Neural crest cell (in vitro differentiated cells): ENCODE measurements around the gene UQCC2. TPM values are rescaled to one million over a fixed set of nuclear protein-coding genes. Genes with fewer than 3 reads are reported as not detected.

ENCODE experiments used
- DNase-seq: peaks from one replicate; pipeline ENCODE4 v3.0.0; 2021; ENCODE audit warnings: low read depth, mixed read lengths, low spot score
- H3K27ac Mint-ChIP-seq: one replicate; pipeline ENCODE4 v1.8.0; 2021; ENCODE audit warnings: mild to moderate bottlenecking, mixed read lengths; ENCODE audit not compliant: unreplicated experiment
- H3K27me3 Mint-ChIP-seq: 2 replicates; pipeline ENCODE4 v1.8.0; 2021; ENCODE audit warnings: low read depth, mild to moderate bottlenecking, mixed read lengths
- H3K36me3 Mint-ChIP-seq: 2 replicates; pipeline ENCODE4 v1.8.0; 2021; ENCODE audit warnings: low read depth, mild to moderate bottlenecking, mixed read lengths
- H3K4me1 Mint-ChIP-seq: 2 replicates; pipeline ENCODE4 v1.8.0; 2021; ENCODE audit warnings: mixed read lengths
- H3K4me3 Mint-ChIP-seq: one replicate; pipeline ENCODE4 v1.8.0; 2021; ENCODE audit warnings: mild to moderate bottlenecking, mixed read lengths
- H3K9me3 Mint-ChIP-seq: 2 replicates; pipeline ENCODE4 v1.8.0; 2021; ENCODE audit warnings: mixed read lengths
- total RNA-seq: library from RNA; stranded (reverse); gene quantifications from 2 replicates; pipeline ENCODE4 v1.2.1, GENCODE V29; 2021
- TF ChIP-seq, protein P1 (sequence below): fragments of 200-600 bp; sonication (generic); conservative IDR thresholded peaks from 2 replicates; pipeline ENCODE4 v1.5.0; 2021; ENCODE audit warnings: antibody characterized with exemption, mild to moderate bottlenecking

The UQCC2 gene
- total RNA-seq, 1 donor from 2014 or later: 116 TPM

GRCh38 chr6:33742092-33742491, 30.6 kb upstream of the UQCC2 start:
- H3K27ac Mint-ChIP-seq: no peak overlapping the region
- TF ChIP-seq, protein P1, sequence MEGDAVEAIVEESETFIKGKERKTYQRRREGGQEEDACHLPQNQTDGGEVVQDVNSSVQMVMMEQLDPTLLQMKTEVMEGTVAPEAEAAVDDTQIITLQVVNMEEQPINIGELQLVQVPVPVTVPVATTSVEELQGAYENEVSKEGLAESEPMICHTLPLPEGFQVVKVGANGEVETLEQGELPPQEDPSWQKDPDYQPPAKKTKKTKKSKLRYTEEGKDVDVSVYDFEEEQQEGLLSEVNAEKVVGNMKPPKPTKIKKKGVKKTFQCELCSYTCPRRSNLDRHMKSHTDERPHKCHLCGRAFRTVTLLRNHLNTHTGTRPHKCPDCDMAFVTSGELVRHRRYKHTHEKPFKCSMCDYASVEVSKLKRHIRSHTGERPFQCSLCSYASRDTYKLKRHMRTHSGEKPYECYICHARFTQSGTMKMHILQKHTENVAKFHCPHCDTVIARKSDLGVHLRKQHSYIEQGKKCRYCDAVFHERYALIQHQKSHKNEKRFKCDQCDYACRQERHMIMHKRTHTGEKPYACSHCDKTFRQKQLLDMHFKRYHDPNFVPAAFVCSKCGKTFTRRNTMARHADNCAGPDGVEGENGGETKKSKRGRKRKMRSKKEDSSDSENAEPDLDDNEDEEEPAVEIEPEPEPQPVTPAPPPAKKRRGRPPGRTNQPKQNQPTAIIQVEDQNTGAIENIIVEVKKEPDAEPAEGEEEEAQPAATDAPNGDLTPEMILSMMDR: no peak
- no peaks in the 10 kb centered on the region for H3K27me3 Mint-ChIP-seq
- H3K4me1 Mint-ChIP-seq: peaks cover 25% of the 10 kb centered on the region
- DNase-seq: no peak
- H3K9me3 Mint-ChIP-seq: no peaks in the 10 kb centered on the region
- H3K4me3 Mint-ChIP-seq: no peak overlapping the region
- H3K36me3 Mint-ChIP-seq: no peaks in the 10 kb centered on the region

DNA sequence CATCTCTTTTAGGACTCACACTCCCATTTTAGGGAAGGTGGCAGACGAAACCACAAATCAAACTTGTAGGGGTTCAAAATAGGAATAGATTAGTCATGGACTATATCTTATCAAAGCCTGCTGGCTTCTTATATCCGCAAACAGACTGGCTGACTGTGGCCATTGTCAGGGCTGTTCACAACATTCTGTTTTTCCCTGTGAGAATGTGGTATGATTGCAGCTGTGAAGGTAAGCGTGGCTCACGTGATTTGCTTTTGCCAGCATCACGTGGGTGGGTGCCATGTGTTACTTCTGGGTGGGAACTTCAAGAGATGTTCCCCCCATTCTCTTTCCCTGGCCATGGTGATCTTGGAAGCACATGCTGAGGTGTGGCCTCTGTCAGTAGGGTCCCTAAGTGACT, 29.3 kb upstream of the UQCC2 start:
- Mint-ChIP-seq H3K27ac (no peak overlapping the region), H3K4me3 (no peak overlapping the region), H3K9me3 (no peaks in the 10 kb centered on the region), H3K36me3 (no peaks in the 10 kb centered on the region), H3K27me3 (no peaks in the 10 kb centered on the region), H3K4me1 (peaks cover 17% of the 10 kb centered on the region)
- DNase-seq: no peak
- TF ChIP-seq, protein P1: no peak

- no peak overlapping the region for H3K4me3 Mint-ChIP-seq
- H3K27ac Mint-ChIP-seq: no peak overlapping the region
- TF ChIP-seq, protein P1: no peak
- DNase-seq: no peak
- no peaks in the 10 kb centered on the region for H3K36me3 Mint-ChIP-seq
- H3K9me3 Mint-ChIP-seq: no peaks in the 10 kb centered on the region
- peaks cover 11% of the 10 kb centered on the region for H3K4me1 Mint-ChIP-seq
- no peaks in the 10 kb centered on the region for H3K27me3 Mint-ChIP-seq
Observed at GRCh38 chr6:33740204-33740608, 28.7 kb upstream of the UQCC2 start.

GRCh38 chr6:33739571-33739970, 28.1 kb upstream of the UQCC2 start:
- TF ChIP-seq, protein P1: no peak
- H3K27me3 Mint-ChIP-seq: no peaks in the 10 kb centered on the region
- H3K4me1 Mint-ChIP-seq: peaks cover 7% of the 10 kb centered on the region
- H3K4me3 Mint-ChIP-seq: no peak overlapping the region
- DNase-seq: no peak
- H3K36me3 Mint-ChIP-seq: no peaks in the 10 kb centered on the region
- no peak overlapping the region for H3K27ac Mint-ChIP-seq
- no peaks in the 10 kb centered on the region for H3K9me3 Mint-ChIP-seq

GRCh38 chr6:33738879-33739278, 27.4 kb upstream of the UQCC2 start:
- Mint-ChIP-seq H3K27me3 (no peaks in the 10 kb centered on the region), H3K4me1 (no peaks in the 10 kb centered on the region), H3K36me3 (no peaks in the 10 kb centered on the region), H3K4me3 (no peak overlapping the region), H3K27ac (no peak overlapping the region), H3K9me3 (no peaks in the 10 kb centered on the region)
- no peak for DNase-seq
- TF ChIP-seq, protein P1: no peak

- Mint-ChIP-seq H3K4me1 (peaks cover 1% of the 10 kb centered on the region), H3K27ac (no peak overlapping the region), H3K9me3 (no peaks in the 10 kb centered on the region), H3K27me3 (no peaks in the 10 kb centered on the region), H3K36me3 (no peaks in the 10 kb centered on the region), H3K4me3 (no peak overlapping the region)
- TF ChIP-seq, protein P1: no peak
- no peak for DNase-seq
Observed at GRCh38 chr6:33738153-33738552, 26.7 kb upstream of the UQCC2 start.
